HepG2 (cell line): Measurements from ENCODE around the gene ACSF3. TPM values are rescaled to one million over a fixed set of nuclear protein-coding genes. Genes with fewer than 3 reads are reported as not detected.
A peak's percentile ranks its signal among the peaks of the same experiment; 100 is the strongest.

ENCODE experiments used
- IRF9 ChIP-seq: sonication (generic); formaldehyde crosslinking; IDR thresholded peaks from 2 replicates; pipeline ENCODE4 v1.8.0; 2022; ENCODE audit warnings: missing genetic modification reagents, mild to moderate bottlenecking, borderline replicate concordance
- KDM6A ChIP-seq: IDR thresholded peaks from 2 replicates; pipeline ENCODE4 v1.6.1; 2016; ENCODE audit warnings: low read depth
- MNT ChIP-seq: fragments of 450-650 bp; IDR thresholded peaks from 2 replicates; pipeline ENCODE4 v1.6.1; 2016
- NFKB2 ChIP-seq: sonication (generic); formaldehyde crosslinking; IDR thresholded peaks from 2 replicates; pipeline ENCODE4 v1.4.0; 2020; ENCODE audit warnings: missing genetic modification reagents, borderline replicate concordance
- PHF21A ChIP-seq: sonication (generic); formaldehyde crosslinking; IDR thresholded peaks from 2 replicates; pipeline ENCODE4 v1.5.0; 2020; ENCODE audit warnings: mild to moderate bottlenecking, missing genetic modification reagents
- RBFOX2 ChIP-seq: fragments of 200-400 bp; formaldehyde crosslinking; IDR thresholded peaks from 2 replicates; pipeline ENCODE4 v1.6.1; 2017; ENCODE audit warnings: low read depth, mild to moderate bottlenecking, low read length
- RBM39 ChIP-seq: fragments of 200-400 bp; formaldehyde crosslinking; IDR thresholded peaks from one replicate; pipeline ENCODE4 v1.6.1; 2018; ENCODE audit warnings: antibody characterized with exemption, mild to moderate bottlenecking, low read depth, low read length; ENCODE audit not compliant: poor library complexity, severe bottlenecking
- RCOR2 ChIP-seq: IDR thresholded peaks from 2 replicates; pipeline ENCODE4 v1.6.1; 2016; ENCODE audit warnings: missing biosample characterization, missing genetic modification reagents
- SETDB1 ChIP-seq: sonication (generic); formaldehyde crosslinking; IDR thresholded peaks from 2 replicates; pipeline ENCODE4 v1.5.1; 2020; ENCODE audit warnings: missing genetic modification reagents, mild to moderate bottlenecking, borderline replicate concordance
- SUZ12 ChIP-seq: fragments of 150-350 bp; IDR thresholded peaks from 2 replicates; pipeline ENCODE4 v1.6.1; 2014; ENCODE audit warnings: low read depth, low read length
- ZNF281 ChIP-seq: sonication (generic); formaldehyde crosslinking; IDR thresholded peaks from 2 replicates; pipeline ENCODE4 v1.4.0; 2020; ENCODE audit warnings: missing genetic modification reagents, borderline replicate concordance
- ZNF335 ChIP-seq: sonication (generic); formaldehyde crosslinking; IDR thresholded peaks from 2 replicates; pipeline ENCODE4 v1.4.0; 2020; ENCODE audit warnings: missing genetic modification reagents
- ZNF510 ChIP-seq: sonication (generic); formaldehyde crosslinking; IDR thresholded peaks from 2 replicates; pipeline ENCODE4 v1.4.0; 2020; ENCODE audit warnings: low read depth, mild to moderate bottlenecking, missing genetic modification reagents
- ZSCAN22 ChIP-seq: sonication (generic); formaldehyde crosslinking; IDR thresholded peaks from 2 replicates; pipeline ENCODE4 v1.4.0; 2020; ENCODE audit warnings: mild to moderate bottlenecking, missing genetic modification reagents
- polyA plus RNA-seq, 8 experiments: library from polyadenylated mRNA; depleted of rRNA in 3 of 8; stranded (reverse) in 7 of 8; unstranded in 1 of 8; fragments of >200 nt; fragmentation: Illumina TruSeq in 4 of 8; extraction: Trizol in 4 of 8; gene quantifications; 2 replicates each; pipeline versions ENCODE4 v1.2.1 to v1.2.3, GENCODE V29; 2011 to 2016; ENCODE audit warnings: low read depth in 4 of 8, missing spikeins in 1 of 8, mixed read lengths in 1 of 8; ENCODE audit not compliant: insufficient read depth in 1 of 8
- total RNA-seq, 5 experiments: library from RNA; depleted of rRNA; stranded (reverse); fragments of >200 nt; fragmentation: Illumina TruSeq; extraction: Trizol; gene quantifications; 2 replicates each; pipeline ENCODE4 v1.2.3, GENCODE V29; 2016; ENCODE audit warnings: low read depth in 1 of 5
- TF ChIP-seq, protein P1 (sequence below), 2 experiments: fragments of 450-650 bp in 1 of 2; sonication (generic) in 1 of 2; formaldehyde crosslinking; IDR thresholded peaks; 2 replicates each; pipeline versions ENCODE4 v1.5.0 to v1.8.0; 2020 to 2022; ENCODE audit warnings: mild to moderate bottlenecking in 1 of 2, missing genetic modification reagents in 1 of 2

Gene ACSF3
- total and polyA plus RNA-seq, 2 of the 13 experiments (the other 11 are each of a cell fraction or from before 2014, with no cell fraction given), result 14.9 to 30.6 TPM

DNA sequence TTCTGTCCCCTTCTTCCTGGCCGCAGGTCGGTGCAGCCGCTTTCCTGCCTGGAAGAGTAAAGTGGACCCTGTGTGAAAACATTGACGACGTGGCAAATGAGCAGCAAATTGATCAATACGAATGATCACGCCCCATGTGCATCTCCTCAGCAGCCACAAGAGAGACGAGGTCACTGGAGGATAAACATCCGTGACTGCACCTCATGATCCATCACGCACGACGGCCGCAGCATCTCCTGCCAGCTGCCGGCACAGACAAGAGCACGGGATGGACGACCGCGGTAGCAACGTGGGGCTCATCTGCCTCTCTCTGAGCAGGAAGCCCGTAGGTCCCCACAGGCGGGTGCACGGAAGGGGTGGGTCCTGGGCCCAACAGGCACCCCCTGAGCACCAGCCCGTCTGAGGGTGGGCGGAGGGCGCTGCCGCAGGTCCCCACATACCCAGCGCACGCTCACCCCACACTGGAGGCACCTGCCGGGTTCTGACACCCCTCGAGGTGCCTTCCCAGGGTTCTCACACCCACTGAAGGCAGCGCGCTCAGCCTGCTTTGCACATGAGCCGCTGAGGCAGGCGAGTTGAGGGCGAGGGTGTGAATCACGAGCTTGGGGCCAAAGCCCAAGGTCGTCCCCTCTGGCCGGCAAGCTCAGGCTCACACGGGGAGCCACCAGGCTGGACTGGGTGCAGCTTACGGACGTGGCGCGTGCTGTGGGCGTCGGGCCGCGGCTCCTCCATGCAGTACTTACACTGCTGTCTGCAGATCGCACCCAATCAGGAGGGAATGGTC, 65.6 kb downstream of the ACSF3 start (continued):
- TF ChIP-seq RBFOX2, result no peak
- TF ChIP-seq ZNF281 (CRISPR knock-in tag), result peak; percentile 38; the same call in 1 of the 2 replicates
- peak; percentile 60; the same call in 1 of the 2 replicates for TF ChIP-seq RCOR2 (CRISPR knock-in tag)
- no peak for TF ChIP-seq MNT
- no peak for TF ChIP-seq ZSCAN22 (CRISPR knock-in tag)
- TF ChIP-seq RBM39, result no peak
- peak; percentile 96 for TF ChIP-seq NFKB2 (CRISPR knock-in tag)
- no peak for TF ChIP-seq SUZ12
- TF ChIP-seq ZNF335 (CRISPR knock-in tag), result peak; percentile 68; the same call in 1 of the 2 replicates
- TF ChIP-seq ZNF510 (CRISPR knock-in tag), result peak; percentile 86; the same call in 1 of the 2 replicates
- peak; percentile 69; the same call in 1 of the 2 replicates for TF ChIP-seq IRF9 (CRISPR knock-in tag)
- TF ChIP-seq, protein P1, sequence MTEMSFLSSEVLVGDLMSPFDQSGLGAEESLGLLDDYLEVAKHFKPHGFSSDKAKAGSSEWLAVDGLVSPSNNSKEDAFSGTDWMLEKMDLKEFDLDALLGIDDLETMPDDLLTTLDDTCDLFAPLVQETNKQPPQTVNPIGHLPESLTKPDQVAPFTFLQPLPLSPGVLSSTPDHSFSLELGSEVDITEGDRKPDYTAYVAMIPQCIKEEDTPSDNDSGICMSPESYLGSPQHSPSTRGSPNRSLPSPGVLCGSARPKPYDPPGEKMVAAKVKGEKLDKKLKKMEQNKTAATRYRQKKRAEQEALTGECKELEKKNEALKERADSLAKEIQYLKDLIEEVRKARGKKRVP (CRISPR knock-in tag; IDR thresholded peaks at IDR 0.05), result no peak
- TF ChIP-seq PHF21A (CRISPR knock-in tag), result peak; percentile 39
- no peak for TF ChIP-seq SETDB1 (CRISPR knock-in tag)
- no peak for TF ChIP-seq KDM6A
